ENCODE measurements around the gene MCTP1.

The MCTP1 gene

DNA sequence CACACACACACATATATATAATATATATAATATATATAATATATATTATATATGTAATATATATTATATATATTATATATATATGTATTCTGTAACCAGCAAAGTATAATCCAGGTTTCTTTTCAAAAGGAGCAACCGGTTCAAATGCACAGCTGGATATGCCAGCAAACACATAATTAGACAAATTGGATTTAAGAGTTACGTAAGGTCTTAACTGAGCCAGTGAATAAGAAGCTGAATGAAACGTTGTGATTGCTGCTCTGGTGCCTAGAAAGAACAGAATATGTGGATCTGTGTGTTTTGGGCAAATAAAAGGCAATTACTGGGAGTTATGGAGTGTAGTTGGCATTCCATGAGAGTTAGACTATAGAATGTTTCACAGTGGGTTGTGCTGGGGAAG, 488.3 kb downstream of the MCTP1 start:
- no CpG with 5 or more reads among the region's 3 CpGs for WGBS (ENCODE audit: extremely low coverage, insufficient coverage, low lambda C conversion rate)
- Histone ChIP-seq H3K27me3 (ENCODE audit: insufficient read depth, low read length, poor library complexity) (no peaks in the 10 kb centered on the region), H4K8ac (ENCODE audit: low read depth, low read length) (no peak overlapping the region), H3K4me3 (ENCODE audit: low read length) (no peak overlapping the region), H3K36me3 (ENCODE audit: control insufficient read depth, insufficient read depth, low read length) (no peaks in the 10 kb centered on the region), H3K18ac (ENCODE audit: low read length) (no peak overlapping the region), H3K56ac (ENCODE audit: low read length) (no peak overlapping the region), H3K79me1 (ENCODE audit: low read length) (no peaks in the 10 kb centered on the region), H3K23ac (ENCODE audit: low read length) (no peak overlapping the region), H2AK5ac (ENCODE audit: low read length) (no peak overlapping the region), H3K9ac (ENCODE audit: low read length) (no peak overlapping the region), H2BK5ac (ENCODE audit: low read length) (no peak overlapping the region), H3K4me1 (ENCODE audit: control insufficient read depth, low read depth, low read length) (no peaks in the 10 kb centered on the region), H3K27ac (ENCODE audit: low read depth, low read length) (no peak overlapping the region), H3K4ac (ENCODE audit: low read depth, low read length) (no peak overlapping the region), H3K4me2 (ENCODE audit: low read length) (no peak overlapping the region), H2BK15ac (replicated peaks; ENCODE audit: low read depth) (no peak overlapping the region), H4K5ac (ENCODE audit: low read length) (no peak overlapping the region), H2BK120ac (ENCODE audit: low read depth, low read length) (no peak overlapping the region), H3K79me2 (ENCODE audit: control insufficient read depth, insufficient read depth, low read length) (no peaks in the 10 kb centered on the region)
- no peak for DNase-seq

GRCh38 chr5:94793816-94794198, 491.1 kb downstream of the MCTP1 start:
- H3K36me3 ChIP-seq (ENCODE audit: control insufficient read depth, insufficient read depth, low read length): no peaks in the 10 kb centered on the region
- no peak overlapping the region for H3K27ac ChIP-seq (ENCODE audit: low read depth, low read length)
- no peaks in the 10 kb centered on the region for H3K27me3 ChIP-seq (ENCODE audit: insufficient read depth, low read length, poor library complexity)
- H2BK5ac ChIP-seq (ENCODE audit: low read length): no peak overlapping the region
- H3K4me2 ChIP-seq (ENCODE audit: low read length): no peak overlapping the region
- no peak overlapping the region for H3K4me3 ChIP-seq (ENCODE audit: low read length)
- no peak overlapping the region for H4K8ac ChIP-seq (ENCODE audit: low read depth, low read length)
- H3K9ac ChIP-seq (ENCODE audit: low read length): no peak overlapping the region
- no peaks in the 10 kb centered on the region for H3K79me1 ChIP-seq (ENCODE audit: low read length)
- no peak overlapping the region for H2BK15ac ChIP-seq (replicated peaks; ENCODE audit: low read depth)
- H3K18ac ChIP-seq (ENCODE audit: low read length): no peak overlapping the region
- DNase-seq: no peak
- H3K4me1 ChIP-seq (ENCODE audit: control insufficient read depth, low read depth, low read length): no peaks in the 10 kb centered on the region
- no peak overlapping the region for H4K5ac ChIP-seq (ENCODE audit: low read length)
- H3K56ac ChIP-seq (ENCODE audit: low read length): no peak overlapping the region
- no peak overlapping the region for H3K4ac ChIP-seq (ENCODE audit: low read depth, low read length)
- no peak overlapping the region for H3K23ac ChIP-seq (ENCODE audit: low read length)
- H2BK120ac ChIP-seq (ENCODE audit: low read depth, low read length): no peak overlapping the region
- H3K79me2 ChIP-seq (ENCODE audit: control insufficient read depth, insufficient read depth, low read length): no peaks in the 10 kb centered on the region
- no peak overlapping the region for H2AK5ac ChIP-seq (ENCODE audit: low read length)

DNA sequence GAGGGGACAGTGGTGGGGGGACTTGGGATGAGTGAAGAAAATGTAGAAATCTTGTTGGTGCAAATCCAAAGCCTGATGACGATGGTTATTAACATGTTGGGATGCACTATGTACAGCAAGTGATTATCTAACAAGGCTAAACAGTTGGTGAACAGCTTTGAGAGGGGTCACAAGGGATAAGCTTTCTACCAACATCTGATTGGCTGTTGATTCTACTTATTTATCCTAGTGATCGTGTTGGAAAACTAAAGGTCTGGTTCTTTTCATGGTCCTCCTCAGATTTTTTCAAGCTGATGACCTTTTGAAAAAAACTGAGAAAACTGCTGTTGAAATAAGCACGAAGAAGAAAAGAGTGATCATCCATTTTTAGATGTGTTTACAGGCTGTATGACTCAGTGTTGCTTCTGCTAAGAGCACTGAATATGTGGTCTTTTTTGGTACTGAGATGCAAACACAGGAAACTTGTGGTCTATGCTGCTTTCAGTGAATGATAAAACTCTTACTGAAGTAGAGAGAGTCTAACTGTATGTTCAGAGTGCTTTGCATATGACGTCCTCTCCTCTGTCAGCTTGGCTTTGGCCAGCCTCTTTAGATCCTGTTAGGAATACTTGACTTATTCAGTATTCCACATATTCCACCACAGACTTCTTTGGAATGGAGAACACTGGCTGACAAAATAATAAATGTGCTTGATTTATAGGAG, 491.6 kb downstream of the MCTP1 start:
- Histone ChIP-seq H3K36me3 (ENCODE audit: control insufficient read depth, insufficient read depth, low read length) (no peaks in the 10 kb centered on the region), H3K4me3 (ENCODE audit: low read length) (no peak overlapping the region), H3K9ac (ENCODE audit: low read length) (no peak overlapping the region), H2BK15ac (replicated peaks; ENCODE audit: low read depth) (no peak overlapping the region), H3K4ac (ENCODE audit: low read depth, low read length) (no peak overlapping the region), H3K4me1 (ENCODE audit: control insufficient read depth, low read depth, low read length) (no peaks in the 10 kb centered on the region), H3K27ac (ENCODE audit: low read depth, low read length) (no peak overlapping the region), H2AK5ac (ENCODE audit: low read length) (no peak overlapping the region), H3K79me2 (ENCODE audit: control insufficient read depth, insufficient read depth, low read length) (no peaks in the 10 kb centered on the region), H3K27me3 (ENCODE audit: insufficient read depth, low read length, poor library complexity) (no peaks in the 10 kb centered on the region), H3K79me1 (ENCODE audit: low read length) (no peaks in the 10 kb centered on the region), H3K23ac (ENCODE audit: low read length) (no peak overlapping the region), H4K8ac (ENCODE audit: low read depth, low read length) (no peak overlapping the region), H3K18ac (ENCODE audit: low read length) (no peak overlapping the region), H2BK5ac (ENCODE audit: low read length) (no peak overlapping the region), H3K4me2 (ENCODE audit: low read length) (no peak overlapping the region), H4K5ac (ENCODE audit: low read length) (no peak overlapping the region), H3K56ac (ENCODE audit: low read length) (no peak overlapping the region), H2BK120ac (ENCODE audit: low read depth, low read length) (no peak overlapping the region)
- DNase-seq: no peak
- no CpG with 5 or more reads among the region's 4 CpGs for WGBS (ENCODE audit: extremely low coverage, insufficient coverage, low lambda C conversion rate)

DNA sequence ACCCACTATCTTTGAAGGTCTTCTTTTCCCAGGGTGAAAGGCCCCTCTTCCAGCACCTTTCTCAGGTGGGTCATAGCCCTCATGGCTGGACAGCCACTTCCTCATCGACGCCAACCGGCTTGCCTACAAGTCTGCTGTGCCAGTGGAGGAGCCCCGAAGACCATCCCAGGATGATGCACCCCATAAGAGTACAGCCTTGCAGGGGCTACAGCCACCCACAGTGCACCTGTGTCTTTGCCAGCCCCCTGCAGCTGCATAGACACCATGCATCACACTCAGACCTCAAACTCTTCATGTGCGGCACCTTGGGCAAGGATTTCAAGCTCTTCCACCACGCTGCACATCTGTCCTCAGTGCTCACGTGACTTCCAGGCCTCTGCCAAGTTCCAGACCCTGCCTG, 493.1 kb downstream of the MCTP1 start:
- Histone ChIP-seq H3K56ac (ENCODE audit: low read length) (no peak overlapping the region), H3K4me2 (ENCODE audit: low read length) (no peak overlapping the region), H2BK5ac (ENCODE audit: low read length) (no peak overlapping the region), H2BK120ac (ENCODE audit: low read depth, low read length) (no peak overlapping the region), H3K18ac (ENCODE audit: low read length) (no peak overlapping the region), H3K79me1 (ENCODE audit: low read length) (no peaks in the 10 kb centered on the region), H3K27ac (ENCODE audit: low read depth, low read length) (no peak overlapping the region), H4K5ac (ENCODE audit: low read length) (no peak overlapping the region), H3K36me3 (ENCODE audit: control insufficient read depth, insufficient read depth, low read length) (no peaks in the 10 kb centered on the region), H4K8ac (ENCODE audit: low read depth, low read length) (no peak overlapping the region), H3K27me3 (ENCODE audit: insufficient read depth, low read length, poor library complexity) (no peaks in the 10 kb centered on the region), H3K4me3 (ENCODE audit: low read length) (no peak overlapping the region), H3K9ac (ENCODE audit: low read length) (no peak overlapping the region), H3K4me1 (ENCODE audit: control insufficient read depth, low read depth, low read length) (no peaks in the 10 kb centered on the region), H2AK5ac (ENCODE audit: low read length) (no peak overlapping the region), H3K23ac (ENCODE audit: low read length) (no peak overlapping the region), H3K79me2 (ENCODE audit: control insufficient read depth, insufficient read depth, low read length) (no peaks in the 10 kb centered on the region), H3K4ac (ENCODE audit: low read depth, low read length) (no peak overlapping the region), H2BK15ac (replicated peaks; ENCODE audit: low read depth) (no peak overlapping the region)
- DNase-seq: no peak
- WGBS (ENCODE audit: extremely low coverage, insufficient coverage, low lambda C conversion rate): no CpG with 5 or more reads among the region's 7 CpGs

DNA sequence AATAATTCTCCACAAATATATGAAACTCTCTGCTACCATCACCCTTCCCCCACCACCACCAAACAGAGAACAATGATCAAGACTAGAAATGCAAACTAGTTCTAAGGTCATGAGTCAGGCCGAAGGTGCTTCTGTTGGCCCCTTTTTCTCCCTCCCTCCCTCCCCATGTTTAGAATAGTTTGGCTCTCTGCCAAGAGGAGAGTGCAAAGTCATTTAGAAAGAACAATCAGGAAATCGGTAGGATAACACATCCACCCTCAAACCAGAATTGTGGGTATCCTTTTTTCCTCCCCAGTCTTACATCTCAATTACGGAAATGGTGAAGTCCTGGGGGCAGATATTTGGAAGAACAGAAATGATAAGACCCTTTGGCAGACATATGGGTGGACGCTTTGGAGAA, 496.4 kb downstream of the MCTP1 start:
- H3K36me3 ChIP-seq (ENCODE audit: control insufficient read depth, insufficient read depth, low read length): no peaks in the 10 kb centered on the region
- H3K9ac ChIP-seq (ENCODE audit: low read length): no peak overlapping the region
- WGBS (ENCODE audit: extremely low coverage, insufficient coverage, low lambda C conversion rate): no CpG with 5 or more reads among the region's 4 CpGs
- no peaks in the 10 kb centered on the region for H3K79me2 ChIP-seq (ENCODE audit: control insufficient read depth, insufficient read depth, low read length)
- H4K5ac ChIP-seq (ENCODE audit: low read length): no peak overlapping the region
- peak; percentile 42 for DNase-seq
- H3K4ac ChIP-seq (ENCODE audit: low read depth, low read length): no peak overlapping the region
- no peak overlapping the region for H2BK5ac ChIP-seq (ENCODE audit: low read length)
- no peak overlapping the region for H2BK120ac ChIP-seq (ENCODE audit: low read depth, low read length)
- H2BK15ac ChIP-seq (replicated peaks; ENCODE audit: low read depth): no peak overlapping the region
- no peak overlapping the region for H3K56ac ChIP-seq (ENCODE audit: low read length)
- no peak overlapping the region for H3K23ac ChIP-seq (ENCODE audit: low read length)
- H3K18ac ChIP-seq (ENCODE audit: low read length): no peak overlapping the region
- H3K4me1 ChIP-seq (ENCODE audit: control insufficient read depth, low read depth, low read length): no peaks in the 10 kb centered on the region
- no peak overlapping the region for H2AK5ac ChIP-seq (ENCODE audit: low read length)
- H3K79me1 ChIP-seq (ENCODE audit: low read length): no peaks in the 10 kb centered on the region
- H3K27me3 ChIP-seq (ENCODE audit: insufficient read depth, low read length, poor library complexity): no peaks in the 10 kb centered on the region
- H4K8ac ChIP-seq (ENCODE audit: low read depth, low read length): no peak overlapping the region
- H3K27ac ChIP-seq (ENCODE audit: low read depth, low read length): no peak overlapping the region
- no peak overlapping the region for H3K4me2 ChIP-seq (ENCODE audit: low read length)
- H3K4me3 ChIP-seq (ENCODE audit: low read length): no peak overlapping the region

Measured in mesendoderm (in vitro differentiated cells).